IPS-15b (cell line): ENCODE data around the gene ZWINT.

ENCODE experiments used
- H3K27me3 ChIP-seq: one replicate; pipeline ENCODE4 v1.6.1; 2013; ENCODE audit warnings: low read length; ENCODE audit not compliant: control insufficient read depth, insufficient read depth
- H3K36me3 ChIP-seq: one replicate; pipeline ENCODE4 v1.6.1; 2013; ENCODE audit warnings: low read length; ENCODE audit not compliant: control insufficient read depth, insufficient read depth
- H3K4me1 ChIP-seq: one replicate; pipeline ENCODE4 v1.6.1; 2013; ENCODE audit warnings: mild to moderate bottlenecking, low read length; ENCODE audit not compliant: control insufficient read depth, insufficient read depth
- H3K4me3 ChIP-seq: one replicate; pipeline ENCODE4 v1.5.1; 2013; ENCODE audit warnings: low read depth, low read length
- H3K9ac ChIP-seq: one replicate; pipeline ENCODE4 v1.6.1; 2013; ENCODE audit warnings: low read depth, mild to moderate bottlenecking, low read length
- H3K9me3 ChIP-seq: one replicate; pipeline ENCODE4 v1.6.1; 2013; ENCODE audit warnings: mild to moderate bottlenecking, low read length; ENCODE audit not compliant: control insufficient read depth, insufficient read depth

ZWINT gene

DNA sequence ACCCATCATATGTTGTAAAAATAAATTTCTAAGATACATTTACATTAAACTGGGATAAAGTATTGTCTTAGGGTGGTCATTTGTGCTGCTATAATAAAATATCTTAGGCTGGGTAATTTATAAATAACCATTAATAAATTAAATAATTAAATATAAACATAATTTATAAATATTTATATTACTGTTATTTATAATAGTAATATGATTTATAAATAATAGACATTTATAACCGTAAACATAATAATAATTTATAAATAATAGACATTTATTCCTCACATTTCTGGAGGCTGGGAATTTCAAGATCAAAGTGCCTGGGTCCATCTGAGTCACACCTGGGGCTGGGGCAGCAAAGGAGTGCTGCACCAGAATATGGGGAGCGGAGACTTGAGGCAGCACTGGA is 31.1 kb downstream of the ZWINT start:
- no peaks in the 10 kb centered on the region for H3K9me3 ChIP-seq
- H3K4me1 ChIP-seq, result no peaks in the 10 kb centered on the region
- no peak overlapping the region for H3K4me3 ChIP-seq
- no peaks in the 10 kb centered on the region for H3K27me3 ChIP-seq
- no peaks in the 10 kb centered on the region for H3K36me3 ChIP-seq
- no peak overlapping the region for H3K9ac ChIP-seq

DNA sequence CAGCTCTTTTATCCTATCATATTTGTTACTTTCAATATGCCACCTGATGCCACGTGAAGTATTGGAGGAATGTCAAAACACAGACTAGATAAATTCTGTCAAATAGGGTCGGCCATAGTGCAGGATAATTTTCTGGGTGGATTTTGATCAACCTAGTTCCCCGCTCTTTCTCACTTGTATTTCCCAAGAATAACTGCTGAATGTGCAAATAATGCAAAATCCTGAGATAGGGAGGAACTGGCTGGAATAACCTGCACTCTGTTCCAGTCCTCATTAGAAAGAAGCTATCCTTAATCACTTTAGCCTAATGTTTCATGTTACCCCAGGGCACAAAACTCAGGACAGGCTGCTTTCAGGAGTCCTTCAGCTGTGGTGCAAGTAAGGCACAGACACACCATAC is 33.9 kb downstream of the ZWINT start:
- H3K9me3 ChIP-seq, result no peaks in the 10 kb centered on the region
- H3K9ac ChIP-seq, result no peak overlapping the region
- no peak overlapping the region for H3K4me3 ChIP-seq
- H3K4me1 ChIP-seq, result no peaks in the 10 kb centered on the region
- no peaks in the 10 kb centered on the region for H3K36me3 ChIP-seq
- no peaks in the 10 kb centered on the region for H3K27me3 ChIP-seq

DNA sequence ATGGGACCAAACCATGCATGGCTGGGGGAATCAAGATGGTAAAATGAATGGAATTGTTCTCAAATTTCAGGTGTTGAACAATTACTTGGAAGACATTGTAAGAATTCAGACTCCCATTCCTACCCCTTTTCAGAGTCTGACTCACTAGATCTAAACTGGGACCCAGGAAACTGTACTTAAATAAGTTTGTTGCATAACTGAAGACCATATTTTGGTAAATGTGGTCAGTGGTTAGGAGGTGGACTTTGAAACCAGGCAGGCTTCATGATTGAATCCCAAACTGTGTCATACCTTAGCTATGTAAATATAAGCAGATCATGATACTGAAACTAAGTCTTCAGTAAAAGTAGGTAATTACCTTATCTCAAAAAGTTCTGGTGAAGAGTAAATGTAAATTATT is 41.7 kb downstream of the ZWINT start:
- no peaks in the 10 kb centered on the region for H3K27me3 ChIP-seq
- H3K4me3 ChIP-seq, result no peak overlapping the region
- H3K4me1 ChIP-seq, result no peaks in the 10 kb centered on the region
- no peaks in the 10 kb centered on the region for H3K9me3 ChIP-seq
- H3K9ac ChIP-seq, result no peak overlapping the region
- H3K36me3 ChIP-seq, result no peaks in the 10 kb centered on the region

DNA sequence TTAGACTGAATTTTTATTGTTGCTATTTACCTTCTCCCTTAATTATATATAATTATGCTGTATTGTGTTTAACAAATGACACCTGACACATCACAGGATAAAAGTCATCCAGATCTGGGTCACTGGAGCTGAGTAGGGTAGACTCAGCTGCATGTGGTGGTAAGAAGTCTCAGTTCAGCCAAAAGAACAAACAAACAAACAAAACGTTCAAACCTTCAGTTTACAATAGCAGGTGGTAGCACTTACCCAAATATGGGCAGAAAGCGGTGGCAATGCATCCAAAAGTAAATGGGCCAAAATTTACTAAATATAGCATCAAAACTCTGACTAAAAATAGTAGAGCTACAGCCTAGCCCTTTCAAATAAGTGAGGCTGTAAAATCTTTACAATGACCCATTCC is 42.2 kb downstream of the ZWINT start:
- no peaks in the 10 kb centered on the region for H3K27me3 ChIP-seq
- H3K36me3 ChIP-seq, result no peaks in the 10 kb centered on the region
- no peak overlapping the region for H3K9ac ChIP-seq
- H3K4me1 ChIP-seq, result no peaks in the 10 kb centered on the region
- no peak overlapping the region for H3K4me3 ChIP-seq
- H3K9me3 ChIP-seq, result no peaks in the 10 kb centered on the region

DNA sequence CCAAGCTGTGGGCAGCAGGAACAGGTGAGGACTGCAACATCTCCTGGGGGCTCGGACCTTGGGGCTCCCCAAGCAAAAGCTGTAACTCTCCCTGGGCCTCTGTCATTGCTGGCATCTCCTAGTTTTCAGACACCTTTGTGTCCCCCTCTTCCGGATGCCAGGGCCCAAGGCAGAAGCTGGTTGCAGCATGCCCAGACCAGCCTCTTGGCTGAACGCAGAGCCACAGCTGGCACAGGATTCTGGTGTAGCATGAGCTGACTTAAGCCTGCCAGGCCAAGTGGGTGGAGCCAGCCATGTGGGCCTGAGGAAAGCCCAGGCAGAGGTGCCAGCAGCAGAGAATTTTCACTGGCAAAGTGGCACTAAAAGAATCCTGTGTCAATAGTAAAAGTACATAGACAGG is 43.5 kb downstream of the ZWINT start:
- Histone ChIP-seq H3K9ac (no peak overlapping the region), H3K4me3 (no peak overlapping the region), H3K27me3 (no peaks in the 10 kb centered on the region), H3K9me3 (no peaks in the 10 kb centered on the region), H3K36me3 (no peaks in the 10 kb centered on the region), H3K4me1 (no peaks in the 10 kb centered on the region)

DNA sequence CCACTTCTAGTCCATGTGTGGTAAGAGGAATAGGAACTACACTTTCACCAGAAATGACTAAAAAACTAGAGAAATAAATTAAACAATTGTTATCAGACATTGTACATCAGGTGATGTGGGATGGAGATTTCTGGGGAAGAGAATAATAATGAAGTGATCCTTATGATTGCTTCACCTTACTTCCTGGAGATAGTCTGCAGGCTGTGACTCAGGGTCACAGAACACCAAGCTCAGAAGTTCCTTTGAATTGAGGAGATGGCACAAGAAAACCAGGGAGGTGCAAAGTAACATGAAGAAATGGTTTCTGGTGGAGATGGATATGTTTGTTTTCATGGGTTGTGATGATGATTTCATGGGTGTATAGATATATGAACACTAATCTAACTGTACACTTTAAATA is 44.5 kb downstream of the ZWINT start:
- H3K9me3 ChIP-seq, result no peaks in the 10 kb centered on the region
- no peak overlapping the region for H3K9ac ChIP-seq
- no peaks in the 10 kb centered on the region for H3K27me3 ChIP-seq
- H3K4me3 ChIP-seq, result no peak overlapping the region
- no peaks in the 10 kb centered on the region for H3K36me3 ChIP-seq
- no peaks in the 10 kb centered on the region for H3K4me1 ChIP-seq
